B cell (primary cell): Measurements from ENCODE around the gene CEMIP. TPM values are rescaled to one million over a fixed set of nuclear protein-coding genes. Genes with fewer than 3 reads are reported as not detected.

Source experiments
- ATAC-seq: fragments of 200-7000 bp; cut with Tn5 transposase; one replicate; pipeline ENCODE4 v1.10.0; 2021; ENCODE audit warnings: low read depth, mild to moderate bottlenecking, moderate number of reproducible peaks, moderate library complexity
- CTCF ChIA-PET: fragments of 350-600 bp; sonication (Branson Sonifier 250); formaldehyde crosslinking; loops from one replicate; lab custom pipeline; 2021; ENCODE audit warnings: antibody characterized with exemption, inconsistent platforms; lab: Charles Lee
- POLR2A ChIA-PET: fragments of 350-600 bp; sonication (Branson Sonifier 250); formaldehyde crosslinking; loops from one replicate; lab custom pipeline; 2021; ENCODE audit warnings: antibody characterized with exemption; lab: Charles Lee
- DNase-seq: peaks from one replicate; pipeline ENCODE4 v3.0.0; 2013
- H2AFZ ChIP-seq: 2 replicates; pipeline ENCODE4 v1.6.1; 2012; ENCODE audit warnings: mild to moderate bottlenecking, low read depth, low read length; ENCODE audit not compliant: insufficient read depth, poor library complexity, severe bottlenecking
- H3K27ac ChIP-seq, 2 donors: 1 replicate in 1 of 2; 2 replicates in 1 of 2; pipeline ENCODE4 v1.5.1; 2012 to 2013; ENCODE audit warnings: low read length in 2 of 2, mild to moderate bottlenecking in 2 of 2, moderate library complexity in 1 of 2
- H3K27me3 ChIP-seq, 4 experiments: fragments of 200-600 bp in 1 of 4; sonication (generic) in 1 of 4; replicated peaks in 1 of 4; 1 replicate in 2 of 4; 2 replicates in 2 of 4; pipeline versions ENCODE4 v1.6.1 to v1.7.0; 2013 to 2016; ENCODE audit warnings: low read length in 3 of 4, mild to moderate bottlenecking in 2 of 4, mixed read lengths in 1 of 4, moderate library complexity in 1 of 4; ENCODE audit not compliant: insufficient read depth in 4 of 4, control insufficient read depth in 3 of 4; ENCODE audit errors: control extremely low read depth in 1 of 4
- H3K36me3 ChIP-seq, 2 experiments: replicated peaks in 1 of 2; 1 replicate in 1 of 2; 2 replicates in 1 of 2; pipeline versions ENCODE4 v1.6.1 to v1.7.1; 2013; ENCODE audit warnings: low read length in 1 of 2; ENCODE audit not compliant: insufficient read depth in 2 of 2, control insufficient read depth in 1 of 2; ENCODE audit errors: control extremely low read depth in 1 of 2, extremely low read depth in 1 of 2
- H3K4me1 ChIP-seq, 2 donors: fragments of 200-600 bp in 1 of 2; sonication (generic) in 1 of 2; 1 replicate in 1 of 2; 2 replicates in 1 of 2; pipeline versions ENCODE4 v1.5.1 to v1.6.1; 2013 to 2017; ENCODE audit warnings: low read length in 2 of 2; ENCODE audit not compliant: control insufficient read depth in 2 of 2, insufficient read depth in 2 of 2
- H3K4me2 ChIP-seq: replicated peaks from 2 replicates; pipeline ENCODE3; 2012; ENCODE audit warnings: mild to moderate bottlenecking, low read depth, low read length; ENCODE audit not compliant: poor library complexity, severe bottlenecking
- H3K4me3 ChIP-seq, 5 experiments: fragments of 200-600 bp in 1 of 5; sonication (generic) in 1 of 5; 1 replicate in 3 of 5; 2 replicates in 2 of 5; pipeline versions ENCODE4 v1.5.1 to v1.7.0; 2011 to 2016; ENCODE audit warnings: low read length in 4 of 5, mild to moderate bottlenecking in 4 of 5, low read depth in 2 of 5, control low read depth in 1 of 5, moderate library complexity in 1 of 5; ENCODE audit not compliant: insufficient read depth in 1 of 5; ENCODE audit errors: control extremely low read depth in 1 of 5, extremely low read depth in 1 of 5
- H3K79me2 ChIP-seq: fragments of 200-600 bp; sonication (generic); one replicate; pipeline ENCODE4 v1.6.0; 2016; ENCODE audit warnings: low read length; ENCODE audit not compliant: control insufficient read depth, insufficient read depth
- H3K9ac ChIP-seq: fragments of 200-600 bp; sonication (generic); 2 replicates; pipeline ENCODE4 v1.6.1; 2017; ENCODE audit warnings: mild to moderate bottlenecking, low read length, moderate library complexity
- H3K9me3 ChIP-seq, 3 donors: one replicate each; pipeline versions ENCODE4 v1.6.1 to v1.7.1; 2013; ENCODE audit warnings: low read length in 2 of 3; ENCODE audit not compliant: control insufficient read depth in 2 of 3, insufficient read depth in 1 of 3; ENCODE audit errors: control extremely low read depth in 1 of 3
- H4K20me1 ChIP-seq: 2 replicates; pipeline ENCODE4 v1.6.0; 2012; ENCODE audit warnings: mild to moderate bottlenecking, low read length; ENCODE audit not compliant: insufficient read depth, control insufficient read depth, poor library complexity, severe bottlenecking
- H3K27ac Mint-ChIP-seq: one replicate; pipeline ENCODE4 v1.8.0; 2021; ENCODE audit warnings: mixed read lengths
- H3K27me3 Mint-ChIP-seq: one replicate; pipeline ENCODE4 v1.8.0; 2021; ENCODE audit warnings: mixed read lengths
- H3K4me1 Mint-ChIP-seq: one replicate; pipeline ENCODE4 v1.8.0; 2021; ENCODE audit warnings: mixed read lengths
- H3K4me3 Mint-ChIP-seq: one replicate; pipeline ENCODE4 v1.8.0; 2021; ENCODE audit warnings: mixed read lengths
- H3K9me3 Mint-ChIP-seq: one replicate; pipeline ENCODE4 v1.8.0; 2022; ENCODE audit warnings: mixed read lengths; ENCODE audit not compliant: insufficient read depth
- CTCF ChIP-seq: fragments of 200-600 bp; IDR thresholded peaks from one replicate; pipeline ENCODE4 v1.8.0; 2022; ENCODE audit warnings: antibody characterized with exemption, mild to moderate bottlenecking
- EZH2 ChIP-seq: IDR thresholded peaks from 2 replicates; pipeline ENCODE4 v1.6.1; 2012; ENCODE audit warnings: borderline replicate concordance, low read depth, mild to moderate bottlenecking, moderate library complexity, low read length; ENCODE audit not compliant: insufficient read depth, poor library complexity, severe bottlenecking
- WGBS: methylation state at CpG from one replicate; pipeline ENCODE4 v1.1.5; 2013; ENCODE audit warnings: missing lambda C conversion rate; ENCODE audit not compliant: insufficient coverage; 5-methylcytosine and 5-hydroxymethylcytosine counted together
- intact Hi-C: fragments of 100-400 bp; cut with micrococcal nuclease; formaldehyde crosslinking; loops from one replicate; pipeline ENCODE4 v1.10.0; 2022
- polyA plus RNA-seq: library from polyadenylated mRNA; depleted of rRNA; stranded (reverse); fragments of >200 nt; gene quantifications from 2 replicates; pipeline ENCODE4 v1.2.3, GENCODE V29; 2012
- total RNA-seq, 2 donors: library from RNA; stranded (reverse); fragments of 120-200 nt in 1 of 2; gene quantifications; 1 replicate in 1 of 2; 2 replicates in 1 of 2; pipeline versions ENCODE4 v1.2.3 to v1.2.4, GENCODE V29; 2013 to 2022

Gene CEMIP
- total and polyA plus RNA-seq, 2 donors (not counting 1 experiment from before 2014, with no cell fraction given) = 0.32 TPM; not detected in 1

GRCh38 chr15:80796407-80796806 is 17.2 kb downstream of the CEMIP start:
- POLR2A ChIA-PET = no interaction called here
- no peaks in the 10 kb centered on the region for H4K20me1 ChIP-seq
- ATAC-seq (no peak), DNase-seq (no peak)
- H3K79me2 ChIP-seq = no peaks in the 10 kb centered on the region
- WGBS = 83% methylated on average over 2 of the region's 5 CpGs
- no peak overlapping the region for H3K4me2 ChIP-seq
- no peaks in the 10 kb centered on the region for H3K27me3 ChIP-seq
- H3K4me1 ChIP-seq = no peaks in the 10 kb centered on the region
- H3K36me3 ChIP-seq = no peaks in the 10 kb centered on the region
- H3K9ac ChIP-seq = no peak overlapping the region
- H3K4me3 ChIP-seq = no peak overlapping the region
- no peaks in the 10 kb centered on the region for H3K9me3 Mint-ChIP-seq
- H3K4me3 Mint-ChIP-seq = no peak overlapping the region
- H3K9me3 ChIP-seq = peaks cover 0 to 3% (median 0%) of the 10 kb centered on the region in 3 donors
- CTCF ChIA-PET = no interaction called here
- TF ChIP-seq EZH2 (no peak), CTCF (no peak)
- H3K27ac ChIP-seq = no peak overlapping the region
- no peak overlapping the region for H3K27ac Mint-ChIP-seq
- H3K4me1 Mint-ChIP-seq = no peaks in the 10 kb centered on the region
- intact Hi-C loops = no loop called here
- H2AFZ ChIP-seq = no peak overlapping the region
- H3K27me3 Mint-ChIP-seq = peaks cover 21% of the 10 kb centered on the region

GRCh38 chr15:80798911-80799310 is 19.7 kb downstream of the CEMIP start:
- H3K4me2 ChIP-seq = no peak overlapping the region
- H3K4me3 Mint-ChIP-seq = no peak overlapping the region
- WGBS = 94% methylated on average over 2 of the region's 3 CpGs
- H3K9me3 ChIP-seq = peaks cover 0 to 3% (median 0%) of the 10 kb centered on the region in 3 donors
- POLR2A ChIA-PET = no interaction called here
- CTCF ChIA-PET = no interaction called here
- no peaks in the 10 kb centered on the region for H3K4me1 Mint-ChIP-seq
- no peaks in the 10 kb centered on the region for H3K9me3 Mint-ChIP-seq
- H3K36me3 ChIP-seq = no peaks in the 10 kb centered on the region
- H3K4me1 ChIP-seq = no peaks in the 10 kb centered on the region
- H3K4me3 ChIP-seq = no peak overlapping the region
- no peak overlapping the region for H3K9ac ChIP-seq
- DNase-seq = no peak
- H3K27ac Mint-ChIP-seq = no peak overlapping the region
- no peak for ATAC-seq
- no peak overlapping the region for H2AFZ ChIP-seq
- H4K20me1 ChIP-seq = no peaks in the 10 kb centered on the region
- H3K27ac ChIP-seq = no peak overlapping the region
- no peaks in the 10 kb centered on the region for H3K79me2 ChIP-seq
- H3K27me3 ChIP-seq = no peaks in the 10 kb centered on the region
- TF ChIP-seq EZH2 (no peak), CTCF (no peak)
- peaks cover 17% of the 10 kb centered on the region for H3K27me3 Mint-ChIP-seq
- intact Hi-C loops = no loop called here
